Left lung (tissue), 10 donors: Measurements from ENCODE around the gene GMIP. TPM values are rescaled to one million over a fixed set of nuclear protein-coding genes. Genes with fewer than 3 reads are reported as not detected.

Experiments used
- ATAC-seq: fragments of 200-7000 bp; cut with Tn5 transposase; one replicate; pipeline ENCODE4 v1.9.1; 2020; ENCODE audit warnings: moderate library complexity
- DNase-seq, 4 donors: peaks; one replicate each; pipeline ENCODE4 v3.0.0-alpha.2; 2013 to 2020
- H3K27ac ChIP-seq, 2 donors: fragments of 200-600 bp; sonication (generic) in 1 of 2; one replicate each; pipeline versions ENCODE4 v1.5.0 to v1.8.0; 2020 to 2021
- H3K27me3 ChIP-seq, 2 donors: fragments of 200-600 bp; sonication (generic) in 1 of 2; one replicate each; pipeline versions ENCODE4 v1.5.0 to v1.8.0; 2020 to 2021
- H3K36me3 ChIP-seq, 2 donors: fragments of 200-600 bp; sonication (generic) in 1 of 2; one replicate each; pipeline versions ENCODE4 v1.5.0 to v1.8.0; 2020 to 2021
- H3K4me1 ChIP-seq, 2 donors: fragments of 200-600 bp; one replicate each; pipeline ENCODE4 v1.8.0; 2021
- H3K4me3 ChIP-seq, 2 donors: fragments of 200-600 bp; sonication (generic) in 1 of 2; one replicate each; pipeline versions ENCODE4 v1.5.0 to v1.8.0; 2020 to 2021; ENCODE audit warnings: mild to moderate bottlenecking in 1 of 2
- H3K9me3 ChIP-seq, 2 donors: fragments of 200-600 bp; sonication (generic) in 1 of 2; one replicate each; pipeline versions ENCODE4 v1.5.0 to v1.8.0; 2020 to 2021
- CTCF ChIP-seq, 2 donors: fragments of 200-600 bp; sonication (generic) in 1 of 2; IDR thresholded peaks; one replicate each; pipeline versions ENCODE4 v1.5.0 to v1.8.0; 2021; ENCODE audit warnings: antibody characterized with exemption in 2 of 2
- intact Hi-C, 2 donors: fragments of 100-400 bp; cut with DNase I; formaldehyde crosslinking; loops; one replicate each; pipeline versions ENCODE4 v1.11.2 to v1.14.2; 2022
- polyA plus RNA-seq, 6 donors: library from polyadenylated mRNA; unstranded; fragments of 120-200 nt; gene quantifications; one replicate each; pipeline ENCODE4 v1.2.1, GENCODE V29; 2013; ENCODE audit not compliant: insufficient read length in 6 of 6
- total RNA-seq, 2 donors: library from RNA; stranded (reverse); fragmentation: NEBNext Ultra II Directional; extraction: Animal tissue kit (Norgen Biotek cat#: 25700); gene quantifications; one replicate each; pipeline ENCODE4 v1.2.1, GENCODE V29; 2021
- donor health status: DM: no; HTN: yes; CAD: no.
- donor health status: DM: no; HTN: no; CAD: no.

Gene GMIP
- total and polyA plus RNA-seq, 8 donors, result 9.1 to 57.2 (median 11.1) TPM

GRCh38 chr19:19587771-19588170, 55.7 kb downstream of the GMIP start:
- Histone ChIP-seq H3K4me1 (peaks cover 4 to 18% of the 10 kb centered on the region in 2 donors), H3K27ac (no peak overlapping the region), H3K36me3 (no peaks in the 10 kb centered on the region), H3K9me3 (no peaks in the 10 kb centered on the region), H3K4me3 (no peak overlapping the region), H3K27me3 (no peaks in the 10 kb centered on the region)
- DNase-seq (peak in 1 of 4 donors; percentile 22), ATAC-seq (no peak)
- no peak for TF ChIP-seq CTCF (IDR thresholded peaks at IDR 0.05)
- intact Hi-C loops, result no loop called here

GRCh38 chr19:19584356-19584755, 59.1 kb downstream of the GMIP start:
- no peak for ATAC-seq

GRCh38 chr19:19582471-19582870, 61.0 kb downstream of the GMIP start:
- no peak for TF ChIP-seq CTCF (IDR thresholded peaks at IDR 0.05)
- Histone ChIP-seq H3K27me3 (no peaks in the 10 kb centered on the region), H3K27ac (no peak overlapping the region), H3K9me3 (no peaks in the 10 kb centered on the region), H3K4me1 (no peaks in the 10 kb centered on the region), H3K36me3 (no peaks in the 10 kb centered on the region), H3K4me3 (no peak overlapping the region)
- peak in 1 of 4 donors; percentile 18 for DNase-seq
- no peak for ATAC-seq
- intact Hi-C loops, result no loop called here

More at GRCh38 chr19:19584356-19584755, 59.1 kb downstream of the GMIP start:
- DNase-seq, result peak in 1 of 4 donors; percentile 13
- Histone ChIP-seq H3K9me3 (no peaks in the 10 kb centered on the region), H3K27ac (no peak overlapping the region), H3K4me1 (no peaks in the 10 kb centered on the region), H3K36me3 (no peaks in the 10 kb centered on the region), H3K27me3 (no peaks in the 10 kb centered on the region), H3K4me3 (no peak overlapping the region)
- intact Hi-C loops, result no loop called here
- TF ChIP-seq CTCF (IDR thresholded peaks at IDR 0.05), result no peak

- no peak for TF ChIP-seq CTCF (IDR thresholded peaks at IDR 0.05)
- no peaks in the 10 kb centered on the region for H3K9me3 ChIP-seq
- intact Hi-C loops, result no loop called here
- no peaks in the 10 kb centered on the region for H3K36me3 ChIP-seq
- no peak overlapping the region for H3K4me3 ChIP-seq
- no peaks in the 10 kb centered on the region for H3K27me3 ChIP-seq
- no peaks in the 10 kb centered on the region for H3K4me1 ChIP-seq
- DNase-seq, result peak in 1 of 4 donors; percentile 53
- no peak for ATAC-seq
- no peak overlapping the region for H3K27ac ChIP-seq
These were observed 62.1 kb downstream of the GMIP start for GRCh38 chr19:19581391-19581790.

- no peaks in the 10 kb centered on the region for H3K27me3 ChIP-seq
- DNase-seq (no peak), ATAC-seq (no peak)
- no peaks in the 10 kb centered on the region for H3K9me3 ChIP-seq
- no peaks in the 10 kb centered on the region for H3K36me3 ChIP-seq
- no peak overlapping the region for H3K27ac ChIP-seq
- intact Hi-C loops, result no loop called here
- no peak for TF ChIP-seq CTCF (IDR thresholded peaks at IDR 0.05)
- no peak overlapping the region for H3K4me3 ChIP-seq
- H3K4me1 ChIP-seq, result no peaks in the 10 kb centered on the region
These were observed 63.0 kb downstream of the GMIP start for GRCh38 chr19:19580418-19580817.
